HFFc6 (cell line): Measurements from ENCODE around the gene NTN3. TPM values are rescaled to one million over a fixed set of nuclear protein-coding genes. Genes with fewer than 3 reads are reported as not detected.

Experiments
- DNase-seq: peaks from one replicate; pipeline ENCODE4 v3.0.0-alpha.2; 2018
- H3K27ac Mint-ChIP-seq: 2 replicates; pipeline ENCODE4 v1.8.0; 2020; ENCODE audit warnings: mild to moderate bottlenecking, mixed read lengths
- H3K27me3 Mint-ChIP-seq: 2 replicates; pipeline ENCODE4 v1.8.0; 2021; ENCODE audit warnings: mild to moderate bottlenecking, moderate library complexity, mixed read lengths; ENCODE audit not compliant: insufficient read depth
- H3K36me3 Mint-ChIP-seq: 2 replicates; pipeline ENCODE4 v1.8.0; 2021; ENCODE audit warnings: low read depth, mixed read lengths
- H3K4me1 Mint-ChIP-seq: 2 replicates; pipeline ENCODE4 v1.8.0; 2020; ENCODE audit warnings: low read depth, mixed read lengths
- H3K4me3 Mint-ChIP-seq: 2 replicates; pipeline ENCODE4 v1.8.0; 2020; ENCODE audit warnings: mild to moderate bottlenecking, moderate library complexity, mixed read lengths
- H3K9me3 Mint-ChIP-seq: 2 replicates; pipeline ENCODE4 v1.8.0; 2020; ENCODE audit warnings: mild to moderate bottlenecking, mixed read lengths
- total RNA-seq, 6 experiments: library from RNA; stranded (reverse); fragmentation: NEBNext Ultra II Directional; extraction: Animal tissue kit (Norgen Biotek cat#: 25700); gene quantifications; 2 replicates in 1 of 6; 3 replicates in 5 of 6; pipeline ENCODE4 v1.2.3, GENCODE V29; 2021
- TF ChIP-seq, protein P1 (sequence below): fragments of 200-600 bp; sonication (generic); IDR thresholded peaks from 2 replicates; pipeline ENCODE4 v1.5.0; 2021; ENCODE audit warnings: antibody characterized with exemption, mild to moderate bottlenecking

NTN3 gene
- total RNA-seq, 6 experiments from 2014 or later = 0.22 to 0.47 (median 0.33) TPM

DNA sequence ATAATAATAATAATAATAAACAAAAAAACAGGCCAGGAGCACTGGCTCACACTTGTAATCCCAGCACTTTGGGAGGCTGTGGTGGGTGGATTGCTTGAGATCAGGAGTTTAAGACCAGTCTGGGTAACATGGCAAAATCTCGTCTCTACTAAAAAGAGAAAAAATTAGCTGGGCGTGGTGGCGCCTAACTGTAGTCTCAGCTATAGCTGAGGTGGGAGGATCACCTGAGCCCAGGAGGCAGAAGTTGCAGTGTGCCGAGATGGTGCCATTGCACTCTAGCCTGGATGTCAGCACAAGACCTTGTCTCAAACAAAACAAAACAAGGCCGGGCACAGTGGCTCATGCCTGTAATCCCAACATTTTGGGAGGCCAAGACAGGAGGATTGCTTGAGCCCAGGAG lies 23.9 kb downstream of the NTN3 start:
- Mint-ChIP-seq H3K4me3 (no peak overlapping the region), H3K9me3 (no peaks in the 10 kb centered on the region), H3K4me1 (no peaks in the 10 kb centered on the region), H3K27me3 (no peaks in the 10 kb centered on the region), H3K27ac (no peak overlapping the region), H3K36me3 (no peaks in the 10 kb centered on the region; the same call in 1 of the 2 replicates)
- no peak for DNase-seq
- TF ChIP-seq, protein P1, sequence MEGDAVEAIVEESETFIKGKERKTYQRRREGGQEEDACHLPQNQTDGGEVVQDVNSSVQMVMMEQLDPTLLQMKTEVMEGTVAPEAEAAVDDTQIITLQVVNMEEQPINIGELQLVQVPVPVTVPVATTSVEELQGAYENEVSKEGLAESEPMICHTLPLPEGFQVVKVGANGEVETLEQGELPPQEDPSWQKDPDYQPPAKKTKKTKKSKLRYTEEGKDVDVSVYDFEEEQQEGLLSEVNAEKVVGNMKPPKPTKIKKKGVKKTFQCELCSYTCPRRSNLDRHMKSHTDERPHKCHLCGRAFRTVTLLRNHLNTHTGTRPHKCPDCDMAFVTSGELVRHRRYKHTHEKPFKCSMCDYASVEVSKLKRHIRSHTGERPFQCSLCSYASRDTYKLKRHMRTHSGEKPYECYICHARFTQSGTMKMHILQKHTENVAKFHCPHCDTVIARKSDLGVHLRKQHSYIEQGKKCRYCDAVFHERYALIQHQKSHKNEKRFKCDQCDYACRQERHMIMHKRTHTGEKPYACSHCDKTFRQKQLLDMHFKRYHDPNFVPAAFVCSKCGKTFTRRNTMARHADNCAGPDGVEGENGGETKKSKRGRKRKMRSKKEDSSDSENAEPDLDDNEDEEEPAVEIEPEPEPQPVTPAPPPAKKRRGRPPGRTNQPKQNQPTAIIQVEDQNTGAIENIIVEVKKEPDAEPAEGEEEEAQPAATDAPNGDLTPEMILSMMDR = no peak

DNA sequence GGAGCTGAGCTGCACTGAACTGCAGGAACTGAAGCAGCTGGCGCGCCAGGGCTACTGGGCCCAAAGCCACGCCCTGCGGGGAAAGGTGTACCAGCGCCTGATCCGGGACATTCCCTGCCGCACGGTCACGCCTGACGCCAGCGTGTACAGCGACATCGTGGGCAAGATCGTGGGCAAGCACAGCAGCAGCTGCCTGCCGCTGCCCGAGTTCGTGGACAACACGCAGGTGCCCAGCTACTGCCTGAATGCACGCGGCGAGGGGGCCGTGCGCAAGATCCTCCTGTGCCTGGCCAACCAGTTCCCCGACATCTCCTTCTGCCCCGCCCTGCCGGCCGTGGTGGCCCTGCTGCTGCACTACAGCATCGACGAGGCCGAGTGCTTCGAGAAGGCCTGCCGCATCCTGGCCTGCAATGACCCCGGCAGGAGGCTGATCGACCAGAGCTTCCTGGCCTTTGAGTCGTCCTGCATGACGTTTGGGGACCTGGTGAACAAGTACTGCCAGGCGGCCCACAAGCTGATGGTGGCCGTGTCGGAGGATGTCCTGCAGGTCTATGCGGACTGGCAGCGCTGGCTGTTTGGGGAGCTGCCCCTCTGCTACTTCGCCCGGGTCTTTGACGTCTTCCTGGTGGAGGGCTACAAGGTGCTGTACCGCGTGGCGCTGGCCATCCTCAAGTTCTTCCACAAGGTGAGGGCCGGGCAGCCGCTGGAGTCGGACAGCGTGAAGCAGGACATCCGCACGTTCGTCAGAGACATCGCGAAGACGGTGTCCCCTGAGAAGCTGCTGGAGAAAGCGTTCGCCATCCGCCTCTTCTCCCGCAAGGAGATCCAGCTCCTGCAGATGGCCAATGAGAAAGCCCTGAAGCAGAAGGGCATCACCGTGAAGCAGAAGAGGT lies 25.4 kb downstream of the NTN3 start:
- no peaks in the 10 kb centered on the region for H3K27me3 Mint-ChIP-seq
- H3K4me3 Mint-ChIP-seq = no peak overlapping the region
- H3K4me1 Mint-ChIP-seq = no peaks in the 10 kb centered on the region
- H3K9me3 Mint-ChIP-seq = no peaks in the 10 kb centered on the region
- H3K36me3 Mint-ChIP-seq = no peaks in the 10 kb centered on the region; the same call in 1 of the 2 replicates
- no peak overlapping the region for H3K27ac Mint-ChIP-seq
- no peak for DNase-seq
- TF ChIP-seq, protein P1 = no peak

DNA sequence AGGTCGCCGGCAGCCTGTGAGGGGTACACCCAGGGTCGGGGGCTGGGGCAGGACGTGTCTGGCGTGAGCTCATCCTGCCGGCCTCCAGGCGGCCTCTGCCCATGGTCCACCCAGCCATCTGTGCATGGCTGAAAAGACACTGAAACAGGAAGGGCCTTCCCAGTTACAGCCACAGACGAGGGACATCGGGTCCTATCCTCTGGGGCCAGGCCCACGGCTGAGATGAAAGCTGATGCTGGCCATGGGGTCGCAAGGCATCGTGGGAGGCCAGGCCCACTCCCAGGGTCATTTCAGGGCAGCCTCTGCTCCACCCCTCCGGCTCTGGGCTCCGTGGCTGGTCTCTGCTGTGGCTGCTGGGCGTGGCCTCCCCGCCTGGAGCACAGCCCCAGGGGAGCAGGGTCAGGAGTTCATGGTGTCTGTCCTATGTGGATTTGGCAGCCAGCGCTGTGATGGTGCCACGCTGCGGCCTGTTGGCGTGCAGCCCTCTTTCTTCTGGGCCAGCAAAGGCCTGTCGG lies 26.1 kb downstream of the NTN3 start:
- H3K27me3 Mint-ChIP-seq = no peaks in the 10 kb centered on the region
- no peak overlapping the region for H3K27ac Mint-ChIP-seq
- no peak overlapping the region for H3K4me3 Mint-ChIP-seq
- no peaks in the 10 kb centered on the region for H3K4me1 Mint-ChIP-seq
- no peaks in the 10 kb centered on the region; the same call in 1 of the 2 replicates for H3K36me3 Mint-ChIP-seq
- DNase-seq = no peak
- TF ChIP-seq, protein P1 = no peak
- H3K9me3 Mint-ChIP-seq = no peaks in the 10 kb centered on the region

DNA sequence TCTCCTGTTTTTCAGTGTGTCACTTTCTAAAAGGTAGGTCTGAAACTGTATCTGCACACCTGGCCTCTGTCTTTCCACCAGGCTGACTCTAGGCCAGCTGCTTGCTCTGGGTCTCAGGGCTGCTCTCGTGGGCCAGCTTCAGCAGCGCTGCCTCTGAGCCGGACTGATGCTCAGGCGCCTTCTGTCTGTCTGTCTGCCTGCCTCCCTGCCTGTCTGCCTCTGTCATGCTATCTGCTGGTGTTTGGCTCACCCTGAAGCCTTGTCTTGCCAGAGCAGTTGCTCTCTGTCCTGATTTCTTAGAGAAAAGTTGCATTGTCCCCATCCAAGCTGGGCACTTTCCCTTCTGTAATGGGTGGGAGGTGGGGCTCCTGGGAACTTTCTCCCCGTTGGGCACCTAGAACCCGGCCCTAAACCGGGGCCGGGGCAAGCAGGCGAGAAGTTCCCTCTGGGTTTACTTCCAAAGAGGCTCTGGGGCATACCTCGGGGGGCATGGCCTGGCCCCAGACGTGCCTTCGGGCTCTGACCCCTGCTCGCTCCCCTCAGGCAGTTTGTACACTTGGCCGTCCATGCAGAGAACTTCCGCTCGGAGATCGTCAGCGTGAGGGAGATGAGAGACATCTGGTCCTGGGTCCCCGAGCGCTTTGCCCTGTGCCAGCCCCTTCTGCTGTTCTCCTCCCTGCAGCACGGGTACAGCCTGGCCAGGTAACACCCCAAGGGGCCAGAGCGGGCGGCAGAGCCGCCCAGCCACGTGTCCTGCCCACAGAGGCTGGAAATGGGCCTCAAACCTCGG lies 26.8 kb downstream of the NTN3 start:
- H3K4me1 Mint-ChIP-seq = peaks cover 4% of the 10 kb centered on the region; the same call in 1 of the 2 replicates
- no peak overlapping the region for H3K4me3 Mint-ChIP-seq
- H3K27me3 Mint-ChIP-seq = no peaks in the 10 kb centered on the region
- no peaks in the 10 kb centered on the region; the same call in 1 of the 2 replicates for H3K36me3 Mint-ChIP-seq
- no peaks in the 10 kb centered on the region for H3K9me3 Mint-ChIP-seq
- DNase-seq = no peak
- H3K27ac Mint-ChIP-seq = no peak overlapping the region
- TF ChIP-seq, protein P1 = no peak

DNA sequence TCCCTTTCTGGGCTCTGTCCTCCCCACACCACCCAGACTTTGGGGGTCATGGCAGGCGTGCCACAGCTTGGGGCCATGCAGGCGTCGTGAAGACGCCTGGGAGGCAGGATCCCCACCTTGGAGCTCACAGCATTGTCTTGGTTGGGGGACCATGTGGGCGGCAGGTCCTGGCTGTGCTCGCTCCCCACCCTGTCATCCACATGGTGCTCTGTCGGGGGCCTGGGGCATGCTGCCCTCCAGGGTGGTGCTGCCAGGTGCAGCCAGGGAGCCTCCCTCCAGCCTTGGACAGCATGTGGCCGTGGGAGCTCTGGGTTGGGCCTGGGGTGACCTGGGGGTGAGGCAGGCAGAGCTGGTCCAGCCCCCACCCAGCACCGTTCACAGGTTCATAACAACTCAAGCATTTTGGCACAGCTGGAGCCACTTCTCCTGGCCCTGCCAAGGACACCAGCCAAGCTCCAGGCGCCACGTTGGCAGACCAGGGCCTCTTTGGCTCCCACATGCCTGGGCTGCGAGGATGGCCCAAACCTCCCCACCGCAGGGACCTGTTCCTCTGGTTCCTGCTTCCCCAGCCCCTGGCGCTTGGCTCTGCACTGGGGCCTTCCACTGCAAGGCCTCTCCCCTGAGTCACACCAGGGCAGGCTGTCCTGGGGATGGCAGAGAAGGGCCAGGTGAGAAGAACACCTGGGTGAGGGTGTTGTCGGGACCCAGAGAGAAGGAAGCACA lies 27.6 kb downstream of the NTN3 start:
- H3K36me3 Mint-ChIP-seq = no peaks in the 10 kb centered on the region; the same call in 1 of the 2 replicates
- DNase-seq = no peak
- H3K27me3 Mint-ChIP-seq = no peaks in the 10 kb centered on the region
- TF ChIP-seq, protein P1 = no peak
- H3K4me1 Mint-ChIP-seq = peaks cover 5% of the 10 kb centered on the region; the same call in 1 of the 2 replicates
- H3K9me3 Mint-ChIP-seq = no peaks in the 10 kb centered on the region
- H3K27ac Mint-ChIP-seq = no peak overlapping the region
- no peak overlapping the region for H3K4me3 Mint-ChIP-seq
